ENCODE data around the gene PRMT1. TPM values are rescaled to one million over a fixed set of nuclear protein-coding genes. Genes with fewer than 3 reads are reported as not detected.

PRMT1 gene
- total and polyA plus RNA-seq, 2 of the 13 experiments (the other 11 are each of a cell fraction or from before 2014, with no cell fraction given), result 324 to 374 TPM

DNA sequence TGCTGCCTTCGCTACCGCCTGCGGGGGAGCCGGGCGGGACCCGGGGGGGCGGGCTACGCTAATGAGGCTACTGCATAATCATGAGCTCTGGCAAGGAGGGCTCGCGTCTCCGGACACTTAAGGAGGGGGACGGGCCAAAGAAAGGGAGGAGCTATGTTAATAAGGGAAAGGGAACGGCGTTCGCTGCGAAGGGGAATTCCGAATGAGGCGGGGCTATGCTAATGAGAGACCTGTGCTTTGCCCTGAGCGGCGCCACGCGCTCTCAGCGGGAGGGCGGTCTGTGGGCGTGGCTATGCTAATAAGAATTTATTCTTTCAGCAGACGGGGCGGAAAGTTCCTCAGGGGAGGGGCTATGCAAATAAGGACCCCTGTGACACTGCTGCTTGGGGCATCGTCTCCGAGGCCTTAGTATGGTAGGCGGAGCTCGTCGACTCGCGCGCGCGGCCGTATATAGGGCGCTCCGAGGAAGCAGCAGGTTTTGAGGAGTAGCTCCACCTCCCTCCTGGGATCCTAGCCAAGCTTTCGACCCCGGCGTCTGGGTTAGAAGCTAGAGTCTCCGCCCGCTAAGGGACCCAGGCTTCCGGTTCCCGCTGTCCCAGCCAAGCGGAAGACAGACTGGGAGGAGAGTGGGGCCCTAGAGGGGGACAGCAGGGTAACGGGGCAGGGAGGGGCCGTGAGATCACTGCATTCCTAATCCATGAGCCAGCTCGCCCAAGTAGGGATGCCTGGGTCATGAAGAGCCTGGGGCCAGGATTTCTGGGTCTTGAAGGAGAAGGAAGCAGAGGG lies 36.8 kb upstream of the PRMT1 start, which contains the start of gene RRAS (continued):
- TF ChIP-seq MEIS1 (CRISPR knock-in tag; IDR thresholded peaks at IDR 0.05; ENCODE audit: borderline replicate concordance) (peak; percentile 18; the same call in 1 of the 2 replicates), ZNF557 (CRISPR knock-in tag; IDR thresholded peaks at IDR 0.05) (no peak), ZNF232 (CRISPR knock-in tag; IDR thresholded peaks at IDR 0.05; ENCODE audit: borderline replicate concordance) (no peak), EP300 (IDR thresholded peaks at IDR 0.05; ENCODE audit: low read depth in 2 of 2, low read length in 2 of 2) (peak; percentile 37 to 60; a peak in 3 of 4 replicates), EP300 (CRISPR knock-in tag; IDR thresholded peaks at IDR 0.05; ENCODE audit: borderline replicate concordance) (peak; percentile 58), FOXJ3 (CRISPR knock-in tag; IDR thresholded peaks at IDR 0.05; ENCODE audit: borderline replicate concordance) (no peak), RAD21 (CRISPR knock-in tag; IDR thresholded peaks at IDR 0.05) (no peak), ZNF605 (CRISPR knock-in tag; IDR thresholded peaks at IDR 0.05) (peak; percentile 73; the same call in 1 of the 2 replicates), ARNT2 (CRISPR knock-in tag; IDR thresholded peaks at IDR 0.05; ENCODE audit: low read depth) (no peak; the same call in 1 of the 2 replicates), DR1 (CRISPR knock-in tag; IDR thresholded peaks at IDR 0.05) (peak; percentile 95), ZNF350 (CRISPR knock-in tag; IDR thresholded peaks at IDR 0.05; ENCODE audit: borderline replicate concordance, low read depth) (peak; percentile 79; the same call in 1 of the 2 replicates), ZNF772 (CRISPR knock-in tag; IDR thresholded peaks at IDR 0.05) (peak; percentile 86), ZNF780A (CRISPR knock-in tag; IDR thresholded peaks at IDR 0.05) (no peak), CCDC6 (CRISPR knock-in tag; IDR thresholded peaks at IDR 0.05) (no peak), SUZ12 (IDR thresholded peaks at IDR 0.05; ENCODE audit: low read depth, low read length) (no peak), SMARCE1 (IDR thresholded peaks at IDR 0.05; ENCODE audit: borderline replicate concordance) (no peak), ZNF652 (CRISPR knock-in tag; IDR thresholded peaks at IDR 0.05; ENCODE audit: borderline replicate concordance, low read depth) (no peak), ONECUT2 (CRISPR knock-in tag; IDR thresholded peaks at IDR 0.05) (no peak), KDM5B (CRISPR knock-in tag; IDR thresholded peaks at IDR 0.05; ENCODE audit: borderline replicate concordance) (peak; percentile 27; the same call in 1 of the 2 replicates), ZNF451 (CRISPR knock-in tag; IDR thresholded peaks at IDR 0.05) (no peak), U2AF1 (optimal IDR thresholded peaks at IDR 0.05; ENCODE audit: low read depth, low read length) (peak; percentile 86)
- TF ChIP-seq, protein P1, sequence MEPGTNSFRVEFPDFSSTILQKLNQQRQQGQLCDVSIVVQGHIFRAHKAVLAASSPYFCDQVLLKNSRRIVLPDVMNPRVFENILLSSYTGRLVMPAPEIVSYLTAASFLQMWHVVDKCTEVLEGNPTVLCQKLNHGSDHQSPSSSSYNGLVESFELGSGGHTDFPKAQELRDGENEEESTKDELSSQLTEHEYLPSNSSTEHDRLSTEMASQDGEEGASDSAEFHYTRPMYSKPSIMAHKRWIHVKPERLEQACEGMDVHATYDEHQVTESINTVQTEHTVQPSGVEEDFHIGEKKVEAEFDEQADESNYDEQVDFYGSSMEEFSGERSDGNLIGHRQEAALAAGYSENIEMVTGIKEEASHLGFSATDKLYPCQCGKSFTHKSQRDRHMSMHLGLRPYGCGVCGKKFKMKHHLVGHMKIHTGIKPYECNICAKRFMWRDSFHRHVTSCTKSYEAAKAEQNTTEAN (CRISPR knock-in tag; conservative IDR thresholded peaks at IDR 0.05), result no peak
- TF ChIP-seq, protein P2, sequence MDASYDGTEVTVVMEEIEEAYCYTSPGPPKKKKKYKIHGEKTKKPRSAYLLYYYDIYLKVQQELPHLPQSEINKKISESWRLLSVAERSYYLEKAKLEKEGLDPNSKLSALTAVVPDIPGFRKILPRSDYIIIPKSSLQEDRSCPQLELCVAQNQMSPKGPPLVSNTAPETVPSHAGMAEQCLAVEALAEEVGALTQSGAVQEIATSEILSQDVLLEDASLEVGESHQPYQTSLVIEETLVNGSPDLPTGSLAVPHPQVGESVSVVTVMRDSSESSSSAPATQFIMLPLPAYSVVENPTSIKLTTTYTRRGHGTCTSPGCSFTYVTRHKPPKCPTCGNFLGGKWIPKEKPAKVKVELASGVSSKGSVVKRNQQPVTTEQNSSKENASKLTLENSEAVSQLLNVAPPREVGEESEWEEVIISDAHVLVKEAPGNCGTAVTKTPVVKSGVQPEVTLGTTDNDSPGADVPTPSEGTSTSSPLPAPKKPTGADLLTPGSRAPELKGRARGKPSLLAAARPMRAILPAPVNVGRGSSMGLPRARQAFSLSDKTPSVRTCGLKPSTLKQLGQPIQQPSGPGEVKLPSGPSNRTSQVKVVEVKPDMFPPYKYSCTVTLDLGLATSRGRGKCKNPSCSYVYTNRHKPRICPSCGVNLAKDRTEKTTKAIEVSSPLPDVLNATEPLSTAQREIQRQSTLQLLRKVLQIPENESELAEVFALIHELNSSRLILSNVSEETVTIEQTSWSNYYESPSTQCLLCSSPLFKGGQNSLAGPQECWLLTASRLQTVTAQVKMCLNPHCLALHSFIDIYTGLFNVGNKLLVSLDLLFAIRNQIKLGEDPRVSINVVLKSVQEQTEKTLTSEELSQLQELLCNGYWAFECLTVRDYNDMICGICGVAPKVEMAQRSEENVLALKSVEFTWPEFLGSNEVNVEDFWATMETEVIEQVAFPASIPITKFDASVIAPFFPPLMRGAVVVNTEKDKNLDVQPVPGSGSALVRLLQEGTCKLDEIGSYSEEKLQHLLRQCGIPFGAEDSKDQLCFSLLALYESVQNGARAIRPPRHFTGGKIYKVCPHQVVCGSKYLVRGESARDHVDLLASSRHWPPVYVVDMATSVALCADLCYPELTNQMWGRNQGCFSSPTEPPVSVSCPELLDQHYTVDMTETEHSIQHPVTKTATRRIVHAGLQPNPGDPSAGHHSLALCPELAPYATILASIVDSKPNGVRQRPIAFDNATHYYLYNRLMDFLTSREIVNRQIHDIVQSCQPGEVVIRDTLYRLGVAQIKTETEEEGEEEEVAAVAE (CRISPR knock-in tag; IDR thresholded peaks at IDR 0.05; ENCODE audit: borderline replicate concordance), result no peak; the same call in 1 of the 2 replicates
- TF ChIP-seq, protein P3, sequence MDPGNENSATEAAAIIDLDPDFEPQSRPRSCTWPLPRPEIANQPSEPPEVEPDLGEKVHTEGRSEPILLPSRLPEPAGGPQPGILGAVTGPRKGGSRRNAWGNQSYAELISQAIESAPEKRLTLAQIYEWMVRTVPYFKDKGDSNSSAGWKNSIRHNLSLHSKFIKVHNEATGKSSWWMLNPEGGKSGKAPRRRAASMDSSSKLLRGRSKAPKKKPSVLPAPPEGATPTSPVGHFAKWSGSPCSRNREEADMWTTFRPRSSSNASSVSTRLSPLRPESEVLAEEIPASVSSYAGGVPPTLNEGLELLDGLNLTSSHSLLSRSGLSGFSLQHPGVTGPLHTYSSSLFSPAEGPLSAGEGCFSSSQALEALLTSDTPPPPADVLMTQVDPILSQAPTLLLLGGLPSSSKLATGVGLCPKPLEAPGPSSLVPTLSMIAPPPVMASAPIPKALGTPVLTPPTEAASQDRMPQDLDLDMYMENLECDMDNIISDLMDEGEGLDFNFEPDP (CRISPR knock-in tag; conservative IDR thresholded peaks at IDR 0.05), result no peak

Data from HepG2 (cell line).